GM19025 (cell line): ENCODE measurements around the gene SEC14L1.

Experiments used
- ATAC-seq: cut with Tn5 transposase; IDR thresholded peaks from one replicate; pipeline ENCODE4 v1.9.1; 2021; ENCODE audit warnings: mild to moderate bottlenecking, low read depth, moderate library complexity; ENCODE audit not compliant: unreplicated experiment

SEC14L1 gene

DNA sequence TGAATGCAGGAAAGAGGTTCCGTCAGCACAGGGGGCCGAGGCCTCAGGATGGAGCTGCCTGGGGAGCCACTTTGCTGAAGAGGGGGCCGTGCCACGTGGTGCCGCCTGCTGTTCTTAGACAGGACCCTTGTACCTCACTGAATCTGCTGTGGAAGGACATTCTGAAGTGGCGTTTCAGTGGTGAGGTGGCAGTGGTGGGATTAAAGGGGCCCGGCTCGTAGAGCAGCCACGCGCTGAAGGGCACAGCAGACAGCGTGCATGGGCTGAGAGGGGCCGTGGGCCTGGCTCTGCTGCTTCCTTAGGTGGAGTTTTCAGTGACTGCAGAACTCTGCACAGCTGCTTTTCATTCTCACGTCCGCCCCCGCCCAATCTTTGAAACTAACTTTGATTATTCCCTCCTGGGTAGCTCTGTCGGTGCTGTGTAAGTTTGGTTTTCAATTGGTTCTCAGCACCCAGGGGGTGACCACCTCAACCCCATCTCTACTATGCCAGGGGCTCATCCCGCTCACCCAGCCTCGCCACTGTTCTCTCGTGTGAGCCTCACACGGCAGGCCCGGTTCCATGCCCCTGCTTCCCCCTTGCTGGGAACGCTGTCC lies 70.3 kb downstream of the SEC14L1 start:
- no peak for ATAC-seq

DNA sequence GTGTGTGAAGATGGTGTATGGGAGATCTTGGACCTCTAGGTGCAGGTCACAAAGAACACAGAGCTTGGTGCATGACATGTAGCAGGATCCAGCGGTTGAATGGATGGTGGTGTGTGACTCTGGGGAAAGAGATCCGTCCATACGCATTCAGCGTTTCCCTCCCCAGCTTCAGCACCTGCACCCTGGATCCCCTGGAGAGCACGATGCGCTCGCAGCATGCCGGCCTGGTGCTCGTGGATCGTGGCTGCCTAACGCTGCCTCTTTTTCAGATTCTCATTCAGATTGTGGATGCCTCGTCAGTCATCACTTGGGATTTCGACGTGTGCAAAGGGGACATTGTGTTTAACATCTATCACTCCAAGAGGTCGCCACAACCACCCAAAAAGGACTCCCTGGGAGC lies 70.9 kb downstream of the SEC14L1 start:
- ATAC-seq: no peak

DNA sequence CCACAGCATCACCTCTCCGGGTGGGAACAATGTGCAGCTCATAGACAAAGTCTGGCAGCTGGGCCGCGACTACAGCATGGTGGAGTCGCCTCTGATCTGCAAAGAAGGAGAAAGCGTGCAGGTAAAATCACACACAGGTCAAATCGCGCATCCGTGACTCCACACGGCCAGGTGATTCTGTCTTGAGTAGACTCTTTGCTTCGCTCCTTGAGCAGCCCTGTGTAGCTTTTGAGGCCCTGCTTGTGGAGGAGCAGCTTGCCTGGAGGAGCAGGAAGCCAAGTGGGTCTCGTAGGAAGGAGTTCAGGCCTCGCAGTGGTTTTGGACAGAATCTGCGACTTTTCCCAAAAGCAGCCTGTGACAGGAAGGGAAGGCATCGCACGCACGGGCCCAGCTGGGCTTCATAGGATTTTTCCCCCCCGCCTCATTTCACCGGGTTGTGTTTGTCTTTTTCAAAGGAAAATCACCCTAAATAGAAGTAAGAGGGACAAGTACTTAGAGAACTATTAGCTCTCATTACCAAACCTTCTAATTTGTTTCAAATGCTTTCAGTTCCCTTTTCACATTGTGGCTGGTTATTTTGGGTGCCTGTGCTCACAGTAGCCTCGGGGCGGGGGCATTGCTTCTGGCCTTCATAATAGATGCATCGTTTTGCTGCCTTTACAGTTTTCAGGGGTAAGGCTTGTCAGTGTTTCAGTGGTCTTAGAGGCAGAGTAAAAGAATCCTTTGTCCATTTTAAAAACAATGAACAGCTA lies 71.5 kb downstream of the SEC14L1 start:
- ATAC-seq: no peak

DNA sequence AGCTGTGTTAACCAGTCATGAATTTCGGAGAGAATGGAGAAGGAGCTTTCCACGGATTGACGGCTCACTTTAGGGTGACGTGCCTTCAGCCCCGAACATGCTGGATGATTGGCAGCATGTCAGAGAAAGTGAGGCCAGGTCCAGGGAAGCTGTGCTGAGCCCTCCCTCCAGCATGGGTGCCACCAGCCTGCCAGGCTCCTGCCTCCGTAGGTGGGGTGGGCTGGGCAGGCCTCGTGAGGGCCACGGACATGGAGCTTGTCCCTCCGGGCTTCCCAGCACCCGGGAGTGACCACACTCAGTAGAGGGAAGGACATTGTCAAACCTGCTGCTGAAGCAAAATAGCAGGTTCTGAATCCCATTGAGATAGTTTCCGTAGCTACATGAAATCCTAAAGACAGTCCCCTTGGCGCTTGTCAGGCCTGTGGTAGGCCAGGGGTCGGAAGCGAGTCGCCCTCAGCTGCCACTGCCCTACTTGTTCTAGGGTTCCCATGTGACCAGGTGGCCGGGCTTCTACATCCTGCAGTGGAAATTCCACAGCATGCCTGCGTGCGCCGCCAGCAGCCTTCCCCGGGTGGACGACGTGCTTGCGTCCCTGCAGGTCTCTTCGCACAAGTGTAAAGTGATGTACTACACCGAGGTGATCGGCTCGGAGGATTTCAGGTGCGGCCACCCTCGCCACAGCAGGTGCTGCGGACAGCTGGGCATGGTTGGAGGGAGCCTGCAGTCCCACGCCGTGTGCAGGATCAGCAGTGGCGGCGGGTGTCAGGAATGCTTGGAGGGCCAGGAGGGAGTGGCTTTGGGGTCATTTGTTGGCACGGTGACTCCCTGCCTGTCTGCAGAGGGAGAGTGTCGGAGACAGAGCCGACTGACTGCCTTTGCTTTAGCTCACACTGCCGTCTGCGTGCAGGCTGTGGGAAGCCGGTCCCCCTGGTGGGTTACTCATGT lies 72.3 kb downstream of the SEC14L1 start:
- no peak for ATAC-seq

DNA sequence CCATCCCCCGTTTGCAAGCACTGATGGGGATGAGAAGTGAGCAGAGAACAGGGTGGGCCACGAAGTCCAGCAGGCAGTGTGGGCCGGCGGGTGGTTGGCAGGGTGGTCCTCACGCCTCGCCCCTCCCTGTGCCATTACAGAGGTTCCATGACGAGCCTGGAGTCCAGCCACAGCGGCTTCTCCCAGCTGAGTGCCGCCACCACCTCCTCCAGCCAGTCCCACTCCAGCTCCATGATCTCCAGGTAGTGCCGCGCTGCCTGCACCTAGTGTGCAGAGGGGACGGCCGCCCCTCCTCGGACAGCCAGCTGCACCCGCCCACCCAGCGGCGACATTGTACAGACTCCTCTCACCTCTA lies 73.0 kb downstream of the SEC14L1 start:
- ATAC-seq: no peak

DNA sequence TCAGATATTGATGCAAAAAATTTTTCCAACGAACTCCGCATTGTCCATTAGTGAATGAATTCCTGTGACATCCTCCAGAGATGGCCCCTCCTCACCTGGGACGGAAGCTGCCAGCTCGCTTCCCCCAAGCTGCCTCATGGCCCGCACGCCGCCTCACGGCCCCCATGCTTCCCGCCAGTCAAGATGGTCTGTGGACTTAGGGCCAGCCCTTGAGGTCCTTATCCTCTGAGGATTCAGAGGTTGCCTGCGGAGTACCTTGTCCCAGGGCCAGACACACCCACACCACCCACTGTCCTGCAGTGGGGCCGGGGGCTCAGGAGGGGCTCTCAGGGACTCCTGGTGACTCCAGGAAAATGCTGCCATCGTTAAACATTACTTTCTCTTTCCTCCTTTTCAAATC lies 73.6 kb downstream of the SEC14L1 start:
- ATAC-seq: no peak

DNA sequence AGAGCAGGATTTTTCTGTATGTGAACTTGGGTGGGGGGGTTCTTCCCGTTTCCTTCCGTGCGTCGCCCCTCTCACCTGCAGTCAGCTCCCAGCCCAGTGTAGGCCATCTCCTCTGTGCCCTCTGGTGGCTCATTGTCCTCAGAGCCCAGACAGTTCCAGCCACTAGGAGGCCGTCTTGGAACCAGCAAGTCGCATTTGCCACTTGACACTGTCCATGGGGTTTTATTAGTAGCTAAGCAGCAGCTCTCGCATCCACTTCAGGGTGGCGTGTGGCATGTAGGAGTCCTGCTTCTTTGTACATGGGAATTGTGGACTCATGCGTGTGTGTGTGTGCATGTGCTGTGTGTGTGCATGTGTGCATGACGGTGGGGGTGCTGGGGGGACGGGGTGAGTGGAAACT lies 74.0 kb downstream of the SEC14L1 start:
- no peak for ATAC-seq

DNA sequence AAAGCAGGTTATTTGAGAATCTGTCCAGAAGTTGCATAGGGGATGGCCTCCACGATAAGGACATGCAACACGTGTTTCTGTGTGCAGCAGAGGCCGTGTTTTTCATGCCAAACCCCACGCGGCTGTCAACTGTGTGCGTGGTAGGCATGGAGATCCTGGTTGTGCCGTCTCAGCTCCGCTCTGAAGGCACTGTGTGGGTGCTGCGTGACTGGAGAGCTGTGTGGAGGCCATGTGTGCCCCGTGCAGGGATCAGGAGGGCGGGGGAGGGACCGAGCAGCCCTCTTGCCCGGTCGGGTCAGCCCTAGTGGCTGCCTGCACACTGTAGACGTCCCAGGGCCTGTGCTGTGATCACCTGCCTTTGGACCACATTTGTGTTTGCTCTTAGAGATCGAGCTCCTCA lies 74.5 kb downstream of the SEC14L1 start:
- ATAC-seq: no peak

DNA sequence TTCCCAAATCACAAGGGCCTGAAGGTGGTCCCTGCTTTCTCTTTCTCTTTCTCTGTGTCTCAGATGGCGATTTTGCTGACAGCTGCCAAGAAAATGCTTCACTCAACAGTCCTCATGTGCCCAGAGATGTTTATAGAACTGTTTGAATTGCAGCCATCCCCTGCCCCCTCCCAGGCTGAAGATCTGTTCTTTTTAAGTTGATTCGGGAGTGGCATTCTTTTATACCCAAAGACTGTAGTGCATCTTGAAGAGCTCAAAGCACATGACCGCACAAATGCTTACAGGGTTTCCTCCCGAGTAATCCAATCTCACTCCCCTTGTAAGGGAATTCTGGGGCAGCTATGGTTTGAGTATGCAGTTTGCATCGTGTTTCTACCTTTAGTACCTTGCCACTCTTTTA lies 75.7 kb downstream of the SEC14L1 start:
- ATAC-seq: no peak

DNA sequence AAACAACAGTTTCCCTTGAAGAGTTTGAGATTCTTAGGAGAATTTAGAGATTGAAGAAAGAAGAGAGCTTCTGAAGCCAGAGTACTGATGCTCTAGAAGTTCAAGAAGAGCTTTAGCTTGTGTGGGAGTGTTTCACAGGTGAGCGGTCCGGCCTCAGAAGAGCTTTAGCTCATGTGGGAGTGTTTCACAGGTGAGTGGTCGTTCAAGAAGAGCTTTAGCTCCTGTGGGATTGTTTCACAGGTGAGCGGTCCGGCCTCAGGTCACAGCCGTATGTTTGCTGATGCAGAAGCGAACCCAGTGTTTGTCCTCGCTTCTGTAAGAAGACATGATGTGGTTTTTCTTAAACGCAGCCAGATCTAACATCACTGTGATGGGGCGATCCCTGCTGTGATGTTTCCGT lies 76.4 kb downstream of the SEC14L1 start:
- no peak for ATAC-seq

DNA sequence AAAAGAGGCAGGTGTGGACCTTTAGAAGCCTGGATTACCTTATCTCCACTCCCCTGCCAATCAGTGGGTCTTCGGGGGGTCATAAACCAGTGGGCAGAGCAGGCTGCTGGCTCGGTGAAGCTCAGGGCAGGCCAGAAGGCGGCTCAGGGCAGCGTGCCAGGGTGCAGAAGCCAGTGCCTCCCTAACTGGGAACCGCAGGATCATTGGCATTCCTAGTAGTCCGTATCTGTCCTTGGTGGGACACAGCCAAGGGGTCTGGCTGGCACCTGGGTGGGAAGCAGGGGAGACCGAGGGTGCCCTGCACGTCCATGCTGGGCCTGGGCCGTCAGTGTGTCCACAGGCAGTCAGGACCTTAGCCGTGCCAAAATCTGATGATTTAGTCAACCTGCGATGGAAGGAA lies 76.8 kb downstream of the SEC14L1 start:
- ATAC-seq: no peak

DNA sequence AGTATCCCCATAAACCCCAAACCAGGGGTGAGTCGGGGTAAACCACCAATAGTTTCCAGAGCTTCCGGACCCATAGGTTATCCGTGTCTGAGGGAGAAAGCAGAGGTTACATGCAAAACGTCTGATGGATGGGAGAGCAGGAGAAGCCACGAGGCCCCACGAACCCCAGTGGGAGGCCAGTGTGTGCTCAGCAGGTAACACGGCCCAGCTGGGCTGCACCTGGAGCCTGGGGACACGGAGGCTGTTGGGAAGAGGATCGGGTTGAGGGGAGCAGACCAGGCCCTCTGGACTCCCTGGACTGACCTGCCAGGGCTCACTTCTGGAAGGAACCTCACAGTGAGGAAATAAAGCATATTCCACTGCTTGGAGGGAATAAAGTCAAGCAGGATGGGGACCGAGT lies 78.1 kb downstream of the SEC14L1 start:
- ATAC-seq: no peak

DNA sequence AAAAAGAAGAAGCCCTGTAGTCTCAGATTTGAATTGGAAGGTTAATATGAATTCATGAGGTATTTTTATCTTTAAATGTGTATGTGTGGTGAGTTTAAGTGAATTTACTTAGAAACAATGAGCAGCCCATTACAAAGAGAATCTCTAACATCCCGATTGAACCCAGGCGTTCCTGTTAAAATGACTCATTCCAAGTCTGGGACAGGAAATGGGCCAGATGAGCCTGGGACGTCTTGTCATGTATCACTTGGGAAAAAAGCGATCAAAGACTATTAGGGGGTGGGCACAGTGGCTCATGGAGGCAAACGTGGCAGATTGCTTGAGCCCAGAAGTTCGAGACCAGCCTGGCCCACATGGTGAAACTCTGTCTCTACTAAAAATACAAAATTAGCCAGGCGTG lies 81.6 kb downstream of the SEC14L1 start:
- no peak for ATAC-seq

DNA sequence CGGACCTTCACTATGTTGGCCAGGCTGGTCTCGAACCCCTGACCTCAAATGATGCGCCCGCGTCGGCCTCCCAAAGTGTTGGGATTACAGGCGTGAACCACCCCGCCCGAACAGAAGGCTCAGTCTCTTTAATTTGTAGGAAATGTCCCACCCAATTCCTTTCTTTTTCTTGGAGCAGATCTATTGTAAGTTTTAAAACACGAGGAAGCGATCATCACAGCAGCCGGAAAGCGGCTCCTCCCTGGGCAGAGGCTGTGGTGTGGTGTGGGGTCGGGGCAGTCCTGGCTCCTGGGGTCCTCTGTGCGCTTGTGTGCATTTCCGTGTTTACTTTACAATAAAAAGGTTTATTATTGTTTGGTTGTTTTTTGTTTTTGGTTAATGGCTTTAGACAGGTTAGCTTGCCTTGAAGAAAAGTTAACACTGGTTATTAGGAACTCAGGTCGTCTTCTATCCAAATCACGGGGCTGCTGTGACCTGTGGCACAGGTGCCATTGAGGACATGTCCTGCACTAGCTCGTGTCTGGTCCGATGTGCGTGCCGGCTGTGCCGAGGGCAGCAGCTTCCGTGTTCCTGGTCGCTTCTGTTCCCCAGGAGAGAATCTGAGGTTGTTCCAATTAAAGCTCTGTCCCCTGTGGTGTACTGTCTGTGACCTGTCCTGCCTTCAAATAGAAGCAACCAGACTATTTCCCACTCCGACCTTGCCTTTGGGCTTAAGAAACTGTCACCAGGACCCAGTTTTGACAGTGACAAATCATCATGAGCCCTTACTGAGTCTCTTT lies 83.1 kb downstream of the SEC14L1 start:
- no peak for ATAC-seq

DNA sequence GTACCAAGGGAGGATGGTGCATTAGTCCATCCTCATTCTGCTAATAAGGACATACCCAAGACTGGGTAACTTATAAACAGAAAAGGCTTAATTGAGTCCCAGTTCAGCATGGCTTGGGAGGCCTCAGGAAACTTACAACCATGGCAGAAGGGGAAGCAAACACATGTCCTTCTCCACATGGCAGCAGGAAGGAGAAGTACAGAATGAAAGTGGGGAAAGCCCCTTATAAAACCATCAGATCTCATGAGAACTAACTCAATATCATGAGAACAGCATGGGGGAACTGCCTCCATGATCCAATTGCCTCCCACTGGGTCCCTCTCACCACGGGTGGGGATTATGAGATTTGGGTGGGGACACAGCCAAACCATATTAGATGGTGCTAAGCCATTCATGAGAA lies 84.5 kb downstream of the SEC14L1 start:
- ATAC-seq: no peak

DNA sequence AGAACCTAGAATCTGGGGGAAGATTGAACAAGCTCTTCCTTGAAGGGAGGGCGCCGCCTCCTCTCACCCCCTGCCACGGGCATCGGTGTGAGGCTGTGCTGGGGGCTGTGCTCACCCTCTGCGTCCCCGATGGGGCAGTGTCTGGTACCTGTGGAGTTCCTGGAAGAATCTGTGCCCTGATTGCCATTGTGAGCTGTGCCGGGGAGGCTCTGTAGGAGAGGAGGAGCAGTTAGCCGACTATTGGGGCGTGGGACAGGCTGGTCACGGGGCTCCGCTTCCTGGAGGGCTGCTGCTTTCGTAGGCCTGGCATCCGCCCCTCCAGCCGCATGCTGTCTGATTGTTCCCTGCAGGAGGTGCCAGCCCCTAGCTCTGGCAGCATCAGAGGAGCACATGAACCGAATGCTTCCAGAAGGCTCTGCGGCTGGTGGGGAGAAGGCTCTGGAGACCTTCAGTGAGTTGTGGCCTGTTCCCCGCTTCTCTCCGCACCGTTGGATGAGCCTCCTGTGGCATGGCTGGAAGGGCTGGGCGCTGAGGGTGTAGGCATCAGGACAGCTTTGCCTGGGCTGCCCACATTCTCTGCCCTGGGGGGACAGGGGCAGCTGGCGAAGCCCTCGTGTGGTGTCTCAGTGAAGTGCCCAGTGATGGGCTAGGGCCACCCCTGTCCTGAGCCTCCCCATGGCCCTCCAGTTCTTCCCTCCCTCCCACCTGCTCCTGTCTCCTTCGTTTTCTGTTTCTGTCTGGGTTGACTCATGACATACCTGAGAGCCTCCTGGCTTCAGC lies 86.9 kb downstream of the SEC14L1 start:
- no peak for ATAC-seq

DNA sequence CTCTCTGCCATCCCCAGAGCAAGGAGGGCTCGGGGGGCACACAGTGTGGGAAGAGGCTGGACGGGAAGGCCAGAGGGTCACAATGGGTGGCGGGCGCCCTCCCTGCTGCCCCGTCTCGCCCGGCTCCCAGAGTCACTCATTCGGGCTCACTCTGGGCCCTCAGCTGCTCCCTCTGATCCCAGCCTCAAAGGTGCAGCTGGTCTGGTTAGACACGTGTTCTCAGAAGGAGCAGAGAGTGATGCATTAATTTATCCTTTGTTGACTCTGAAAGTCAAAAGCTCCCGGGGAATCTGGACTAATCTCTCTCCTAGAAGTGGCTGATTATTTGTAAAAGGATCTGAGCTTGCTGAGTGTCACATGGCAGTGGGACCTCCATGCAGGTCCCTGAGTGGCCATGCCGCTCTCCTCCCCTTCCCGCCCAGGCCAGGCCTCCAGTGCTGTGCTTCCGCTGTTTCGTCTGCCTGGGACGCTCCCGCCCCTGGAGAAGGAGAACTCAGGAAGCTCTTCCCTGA lies 87.5 kb downstream of the SEC14L1 start:
- ATAC-seq: no peak

DNA sequence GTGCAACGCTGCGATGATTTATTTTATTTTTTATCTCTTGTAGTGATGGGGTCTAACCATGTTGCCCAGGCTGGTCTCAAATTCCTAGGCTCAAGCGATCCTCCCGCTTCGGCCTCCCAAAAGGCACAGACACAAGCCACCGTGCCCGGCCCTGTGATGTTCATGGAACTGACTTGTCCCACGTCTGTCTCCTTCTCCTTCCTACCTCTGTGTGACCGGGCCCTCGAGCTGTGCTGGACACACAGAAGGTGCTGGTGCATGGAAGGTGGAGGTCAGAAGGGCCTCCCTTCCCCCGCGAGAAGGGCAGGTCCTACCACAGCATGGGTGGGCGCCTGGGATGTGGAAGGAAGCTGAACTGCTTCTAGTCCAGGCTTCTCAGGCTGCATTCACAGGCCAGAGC lies 88.0 kb downstream of the SEC14L1 start:
- ATAC-seq: no peak

DNA sequence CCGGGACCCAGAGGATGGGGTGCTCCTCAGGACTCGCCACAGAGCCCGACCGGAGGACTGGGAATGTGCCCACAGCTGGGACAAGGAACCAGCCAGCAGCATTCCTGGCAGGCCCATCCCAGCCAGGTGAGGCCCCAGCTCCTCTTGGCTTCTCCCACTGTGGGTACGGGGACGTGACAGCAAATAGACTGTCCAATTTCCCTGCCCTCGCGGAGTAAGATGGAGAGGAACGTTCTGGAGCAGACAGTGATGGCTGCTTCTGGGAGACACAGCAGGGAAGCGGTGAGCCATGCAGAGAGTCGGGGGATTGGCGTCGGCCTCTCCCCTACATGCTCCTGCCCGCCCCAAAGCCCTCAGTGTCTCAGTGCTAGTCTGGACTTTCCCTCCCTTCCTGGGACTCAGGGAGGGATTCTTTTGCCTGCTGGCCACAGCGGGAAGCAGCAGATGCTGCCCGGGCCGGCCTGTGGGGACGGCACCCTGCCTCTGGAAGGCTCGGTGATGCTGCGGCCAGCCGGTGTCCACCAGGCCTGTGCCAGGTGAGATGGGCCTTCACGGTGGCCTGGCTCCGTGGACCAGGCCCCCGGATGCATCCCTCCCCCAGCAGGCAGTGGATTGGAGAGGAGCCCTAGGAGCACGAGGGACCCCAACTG lies 89.1 kb downstream of the SEC14L1 start:
- no peak for ATAC-seq
